ENCODE results near the gene BPIFB6.

Gene BPIFB6

DNA sequence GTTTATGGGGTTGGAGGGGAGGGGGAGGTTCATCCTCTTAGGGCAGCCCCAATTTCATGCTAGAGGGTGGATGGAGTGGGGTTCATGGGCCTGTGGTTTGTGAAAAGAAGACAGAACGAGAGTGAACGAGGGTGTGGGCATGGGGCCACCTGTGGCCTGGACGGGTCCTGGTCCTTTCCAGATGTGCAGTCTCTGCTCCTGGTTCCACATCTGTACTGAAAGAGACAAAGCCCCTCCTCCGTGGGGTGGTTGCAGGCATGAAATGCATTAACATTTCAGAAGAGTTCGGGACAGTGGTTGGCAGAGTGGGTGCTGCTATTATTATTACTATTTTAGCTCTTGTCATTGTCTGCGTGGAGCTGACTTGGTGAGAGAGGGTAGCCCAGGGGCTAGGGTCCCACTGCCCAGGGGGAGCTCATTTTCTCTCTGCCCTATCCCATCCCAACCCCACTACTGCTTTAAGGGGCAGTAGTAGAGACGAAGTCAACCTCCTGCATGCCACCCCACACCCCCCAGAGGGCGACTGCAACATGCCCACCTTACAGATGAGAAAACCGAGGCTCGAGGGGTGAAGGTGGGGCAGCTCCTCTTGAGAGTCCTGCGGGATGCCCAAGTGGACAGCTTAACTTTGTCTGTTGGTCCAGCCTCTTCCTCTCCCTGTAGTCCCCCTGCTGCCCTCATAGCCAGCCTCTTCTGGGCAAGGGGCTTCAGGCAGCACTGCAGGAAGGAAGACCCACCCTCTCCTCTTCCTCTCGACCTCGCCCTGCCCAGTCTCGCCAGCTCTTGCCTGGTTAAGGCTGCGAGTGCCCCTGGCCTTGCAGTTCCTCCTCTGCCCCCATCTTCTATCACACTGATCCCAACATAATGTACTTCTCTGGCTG, 15.5 kb upstream of the BPIFB6 start:
- DNase-seq: no peak

- DNase-seq: no peak
Measured at GRCh38 chr20:33016581-33017109, 14.8 kb upstream of the BPIFB6 start.

- DNase-seq: no peak
Measured at GRCh38 chr20:33017542-33017941, 13.9 kb upstream of the BPIFB6 start.

DNA sequence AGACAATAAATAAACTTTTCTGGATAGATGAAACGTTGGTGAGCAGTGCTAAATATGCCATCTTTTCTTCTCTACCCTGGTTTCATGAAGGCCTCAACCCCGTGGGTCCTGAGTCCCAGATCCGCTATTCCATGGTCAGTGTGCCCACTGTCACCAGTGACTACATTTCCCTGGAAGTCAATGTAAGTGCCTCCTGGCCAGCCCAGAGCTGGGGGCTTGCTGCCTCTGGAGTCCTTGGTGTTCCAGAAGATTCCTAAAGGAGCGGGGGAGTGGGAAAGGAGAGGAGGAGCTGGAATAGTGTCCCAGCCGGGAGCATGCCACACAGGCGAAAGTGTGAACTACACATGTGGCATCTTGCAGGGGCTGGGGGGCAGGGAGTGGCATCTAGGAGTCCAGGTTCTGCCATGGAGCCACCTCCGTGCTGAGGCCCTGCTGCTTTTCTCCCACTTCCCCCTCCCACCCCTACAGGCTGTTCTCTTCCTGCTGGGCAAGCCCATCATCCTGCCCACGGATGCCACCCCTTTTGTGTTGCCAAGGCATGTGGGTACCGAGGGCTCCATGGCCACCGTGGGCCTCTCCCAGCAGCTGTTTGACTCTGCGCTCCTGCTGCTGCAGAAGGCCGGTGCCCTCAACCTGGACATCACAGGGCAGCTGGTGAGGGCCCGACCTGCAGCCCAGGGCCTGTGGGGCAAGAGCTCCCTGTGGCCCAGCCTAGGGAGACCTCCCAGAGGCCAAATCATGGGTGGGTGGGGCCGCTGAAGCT, 13.1 kb upstream of the BPIFB6 start:
- no peak for DNase-seq

GRCh38 chr20:33019465-33020277, 11.8 kb upstream of the BPIFB6 start:
- DNase-seq: no peak

GRCh38 chr20:33020278-33021161, 10.9 kb upstream of the BPIFB6 start:
- no peak for DNase-seq

- DNase-seq: no peak
Measured at GRCh38 chr20:33021879-33022278, 9.6 kb upstream of the BPIFB6 start.

GRCh38 chr20:33022289-33022688, 9.2 kb upstream of the BPIFB6 start:
- DNase-seq: no peak

DNA sequence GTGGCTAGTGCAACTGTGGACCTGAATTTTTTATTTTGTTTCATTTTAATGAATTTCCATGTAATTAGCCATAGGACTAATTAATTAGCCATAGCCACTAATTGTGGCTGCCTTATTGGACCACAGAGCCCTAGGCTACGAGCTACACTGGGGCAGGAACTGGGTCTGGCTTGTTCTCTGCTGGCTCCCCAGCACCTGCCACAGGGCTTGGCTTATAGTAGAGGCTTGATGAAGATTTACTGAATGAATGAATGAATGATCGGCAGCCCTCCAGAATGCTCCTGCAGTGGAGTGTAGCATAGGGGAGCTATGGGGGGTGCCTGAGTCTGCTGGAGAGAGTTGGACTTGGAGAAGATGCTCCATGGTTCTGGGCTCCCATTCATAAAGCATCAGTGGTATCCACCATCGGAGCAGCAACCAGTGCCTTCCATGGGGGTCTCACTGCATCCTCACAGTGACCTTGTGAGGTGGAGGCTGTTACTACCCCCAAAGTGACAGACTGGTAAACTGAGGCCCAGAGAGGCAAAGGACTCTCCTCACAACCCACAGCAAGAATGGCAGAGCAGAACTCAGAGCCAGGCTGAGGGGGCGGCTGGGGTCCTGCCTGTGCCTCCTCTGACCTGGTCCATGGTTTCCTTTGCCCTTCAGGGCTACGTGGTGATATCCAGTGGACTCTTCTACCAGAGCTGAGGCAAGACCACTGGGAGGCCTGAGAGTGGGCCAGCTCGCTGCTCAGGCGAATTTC, 8.6 kb upstream of the BPIFB6 start:
- DNase-seq: no peak

DNA sequence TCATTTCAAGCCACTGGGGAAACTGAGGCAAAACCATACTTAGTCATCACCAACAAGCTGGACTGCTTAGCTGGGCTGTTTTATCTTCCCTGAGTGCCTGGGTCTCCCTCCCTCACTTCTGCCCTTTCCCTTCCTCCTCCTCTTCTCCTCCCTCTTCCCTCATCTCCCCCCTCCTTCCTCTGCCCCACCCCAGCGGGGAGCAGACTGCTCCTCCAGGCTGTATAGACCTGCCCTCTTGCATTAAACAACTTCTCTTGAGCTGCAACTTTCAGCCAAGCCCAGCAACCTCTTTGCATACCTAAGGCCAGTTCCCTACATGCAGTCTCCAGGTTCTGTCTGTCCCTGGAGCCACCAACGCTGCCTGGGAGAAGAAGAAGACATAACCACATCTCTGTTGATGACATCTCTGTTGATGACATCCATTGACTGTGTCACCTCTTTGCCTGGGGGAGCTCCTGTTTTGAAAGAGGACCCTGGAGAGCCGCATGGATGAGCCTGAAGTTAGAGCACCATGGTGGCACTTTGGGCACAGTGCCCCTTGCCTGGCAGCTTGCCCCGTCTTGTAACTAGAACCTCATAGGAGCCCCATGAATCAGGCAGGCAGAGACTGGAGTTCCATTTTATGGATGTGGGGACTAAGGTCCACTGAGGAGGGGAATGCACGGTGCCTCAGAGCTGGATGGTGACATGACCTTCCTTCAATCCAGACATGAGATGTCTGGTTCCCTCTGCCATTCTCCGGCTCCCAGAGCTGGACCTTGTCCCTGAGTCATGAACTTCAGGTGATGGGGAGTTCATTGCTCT, 7.8 kb upstream of the BPIFB6 start:
- DNase-seq: no peak

- DNase-seq: no peak
Measured at GRCh38 chr20:33024243-33024560, 7.2 kb upstream of the BPIFB6 start.

- DNase-seq: no peak
Measured at GRCh38 chr20:33024609-33025317, 6.7 kb upstream of the BPIFB6 start.

GRCh38 chr20:33025318-33025876, 6.1 kb upstream of the BPIFB6 start:
- DNase-seq: no peak

DNA sequence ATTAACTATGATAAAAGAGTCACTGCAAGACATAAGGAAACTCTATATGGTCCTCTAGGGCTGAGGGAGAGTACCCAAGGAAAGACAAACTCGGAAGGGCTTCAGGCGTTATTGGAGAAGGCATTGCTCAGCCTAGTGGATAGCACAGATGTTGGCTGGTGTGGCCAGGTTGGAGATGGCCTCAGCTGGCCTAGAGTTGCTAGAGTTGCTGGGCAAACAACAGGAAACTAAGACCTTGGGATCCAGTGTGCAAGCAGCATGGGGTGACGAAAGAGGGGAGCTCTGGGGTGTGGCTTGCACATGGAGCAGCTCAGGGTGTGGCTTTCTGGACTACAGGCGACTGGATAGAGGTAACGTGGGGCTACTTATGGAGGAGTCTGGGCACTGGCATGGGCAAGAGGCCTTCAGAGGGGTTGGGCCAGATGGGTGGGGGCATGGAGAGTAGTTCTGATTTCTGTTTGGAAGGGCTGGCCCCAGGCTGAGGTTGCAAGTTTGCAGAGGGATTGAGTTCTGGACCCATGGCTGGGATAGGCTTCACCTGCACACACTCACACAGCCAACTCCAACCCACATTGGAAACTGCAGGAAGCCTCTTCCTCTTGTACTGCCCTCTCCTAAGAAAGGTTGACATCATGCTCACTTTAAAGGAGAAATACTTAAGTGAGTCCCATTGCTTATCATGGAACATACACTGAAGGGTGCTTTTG, 5.2 kb upstream of the BPIFB6 start:
- no peak for DNase-seq

DNA sequence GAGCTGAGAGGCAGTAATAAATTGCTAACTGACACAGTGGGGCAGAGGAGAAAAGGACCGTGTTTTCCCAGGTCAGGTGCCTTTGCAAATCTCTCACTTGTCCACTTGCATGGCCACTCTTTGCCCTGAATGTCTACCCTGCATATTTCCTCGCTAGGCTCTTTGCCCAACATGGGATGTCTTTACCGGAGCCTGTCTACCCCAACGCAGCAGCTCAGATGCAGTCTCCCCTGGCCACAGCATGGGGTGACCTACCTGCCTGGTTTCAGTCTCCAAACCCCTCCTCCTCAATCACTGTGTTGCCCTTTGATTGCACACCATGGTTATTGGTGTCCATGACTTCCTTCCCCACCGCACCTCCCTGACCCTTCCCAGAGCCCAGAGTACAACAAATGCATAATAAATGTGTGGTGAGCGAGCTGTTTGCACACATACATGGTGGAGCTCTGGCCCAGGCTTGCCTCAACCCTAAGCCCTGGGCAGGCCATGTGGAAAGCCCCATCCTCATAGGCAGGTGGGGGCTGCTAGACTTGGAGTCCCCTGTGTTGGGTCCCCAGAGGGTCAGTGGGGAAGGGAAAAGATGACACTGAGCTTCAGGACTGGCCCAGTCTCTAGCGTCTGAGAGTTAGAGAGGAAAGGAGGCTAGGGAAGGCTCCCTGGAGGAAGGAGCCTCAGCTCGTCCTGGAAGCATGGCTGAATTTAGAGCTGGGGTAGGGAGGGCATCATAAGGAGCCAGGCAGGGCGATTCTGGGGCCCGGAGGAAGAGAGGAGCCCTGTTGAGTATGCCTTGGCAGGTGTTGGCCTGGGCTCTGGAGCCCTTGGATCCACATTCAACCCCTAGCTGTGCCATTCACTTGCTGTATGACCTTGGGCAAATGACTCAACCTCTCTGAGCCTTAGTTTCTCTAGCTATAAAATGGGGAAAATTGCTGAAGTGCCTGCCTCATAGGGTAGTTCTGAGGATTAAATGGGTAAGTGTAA, 4.4 kb upstream of the BPIFB6 start:
- no peak for DNase-seq

Measured in amygdala (tissue), 56 donors.